Sigmoid colon (tissue), 7 donors: Measurements from ENCODE around the gene P2RX4. TPM values are rescaled to one million over a fixed set of nuclear protein-coding genes. Genes with fewer than 3 reads are reported as not detected.

Experiments
- DNase-seq: peaks from one replicate; pipeline ENCODE4 v3.0.0-alpha.2; 2019
- H3K27ac ChIP-seq, 4 donors: fragments of 200-600 bp; sonication (generic); one replicate each; pipeline ENCODE4 v1.5.1; 2016 to 2019; ENCODE audit warnings: mild to moderate bottlenecking in 1 of 4
- H3K27me3 ChIP-seq, 3 donors: fragments of 200-600 bp; sonication (generic); one replicate each; pipeline ENCODE4 v1.5.1; 2019; ENCODE audit warnings: mild to moderate bottlenecking in 1 of 3
- H3K36me3 ChIP-seq, 4 donors: fragments of 200-600 bp; sonication (generic); one replicate each; pipeline ENCODE4 v1.5.1; 2016 to 2019
- H3K4me1 ChIP-seq, 4 donors: fragments of 200-600 bp; sonication (generic); one replicate each; pipeline ENCODE4 v1.5.1; 2017 to 2019
- H3K4me3 ChIP-seq, 4 donors: fragments of 200-600 bp; sonication (generic); one replicate each; pipeline ENCODE4 v1.5.1; 2017 to 2019; ENCODE audit warnings: mild to moderate bottlenecking in 2 of 4, moderate library complexity in 1 of 4
- H3K9me3 ChIP-seq, 4 donors: fragments of 200-600 bp in 3 of 4; sonication (generic) in 3 of 4; one replicate each; pipeline versions ENCODE4 v1.5.1 to v1.6.1; 2013 to 2019
- CTCF ChIP-seq, 4 experiments: fragments of 450-650 bp in 3 of 4; fragments of 200-600 bp in 1 of 4; IDR thresholded peaks; one replicate each; pipeline ENCODE4 v1.5.1; 2016 to 2019; ENCODE audit warnings: antibody characterized with exemption in 4 of 4, mild to moderate bottlenecking in 3 of 4, moderate library complexity in 2 of 4
- EP300 ChIP-seq, 4 donors: sonication (generic); formaldehyde crosslinking; IDR thresholded peaks; one replicate each; pipeline ENCODE4 v1.6.1; 2017; ENCODE audit warnings: antibody characterized with exemption in 4 of 4
- POLR2A ChIP-seq, 2 donors: fragments of 450-650 bp; IDR thresholded peaks; one replicate each; pipeline ENCODE4 v1.6.1; 2016; ENCODE audit warnings: antibody characterized with exemption in 2 of 2, mild to moderate bottlenecking in 2 of 2, moderate library complexity in 2 of 2
- POLR2AphosphoS5 ChIP-seq, 4 donors: sonication (generic); formaldehyde crosslinking; IDR thresholded peaks; one replicate each; pipeline ENCODE4 v1.6.1; 2017; ENCODE audit warnings: antibody characterized with exemption in 4 of 4
- WGBS, 2 donors: extraction: QIAGEN DNeasy Blood & Tissue Kit; methylation state at CpG; one replicate each; pipeline ENCODE4 v1.1.7; 2013; 5-methylcytosine and 5-hydroxymethylcytosine counted together
- intact Hi-C: fragments of 100-400 bp; cut with DNase I; formaldehyde crosslinking; loops from one replicate; pipeline ENCODE4 v1.15.1; 2023
- polyA plus RNA-seq, 3 donors: library from polyadenylated mRNA; stranded (reverse); fragments of 200-250 nt; gene quantifications; one replicate each; pipeline ENCODE4 v1.2.3, GENCODE V29; 2013
- total RNA-seq, 4 donors: library from RNA; depleted of rRNA; stranded (reverse); fragments of >200 nt; gene quantifications; one replicate each; pipeline ENCODE4 v1.1.0, GENCODE V29; 2016
- donor health status: healthy with polysubstance abuse.
- donor health status: Bipolar disorder and iron deficiency.
- donor health status: healthy.

P2RX4 gene
- total and polyA plus RNA-seq, 7 donors = 26.0 to 84.4 (median 36.9) TPM

- peaks cover 0 to 43% (median 25%) of the 10 kb centered on the region in 4 donors for H3K4me1 ChIP-seq
Observed at GRCh38 chr12:121283388-121283787, 73.5 kb downstream of the P2RX4 start.

More at GRCh38 chr12:121283388-121283787, 73.5 kb downstream of the P2RX4 start:
- WGBS, 2 donors = 89 to 91% methylated on average over 5 of the region's 5 CpGs
- Histone ChIP-seq H3K36me3 (no peaks in the 10 kb centered on the region), H3K27me3 (no peaks in the 10 kb centered on the region), H3K27ac (peak overlapping the region in 2 of 4 donors; percentile 54), H3K9me3 (no peaks in the 10 kb centered on the region), H3K4me3 (no peak overlapping the region)
- TF ChIP-seq POLR2AphosphoS5 (IDR thresholded peaks at IDR 0.05) = no peak
- no peak for TF ChIP-seq POLR2A (IDR thresholded peaks at IDR 0.05)
- TF ChIP-seq EP300 (IDR thresholded peaks at IDR 0.05) = no peak
- TF ChIP-seq CTCF (IDR thresholded peaks at IDR 0.05) = no peak
- no peak for DNase-seq
- intact Hi-C loops = no loop called here

Other genes with a start within 250 kb of the P2RX4 start
- under 1 TPM in 3 of 4 donors, not detected in 1; under 0.01 to 0.16 (median 0.14) TPM for gene HNF1A, start 231.6 kb upstream of the P2RX4 start, total RNA-seq
- gene HNF1A, start 231.6 kb upstream of the P2RX4 start, polyA plus RNA-seq = 10 to 100 TPM; 12.0 to 13.2 (median 13.2) TPM
- gene C12orf43, start 193.6 kb upstream of the P2RX4 start, total RNA-seq = 10 to 100 TPM; 12.5 to 25.8 (median 14.5) TPM
- 10 to 100 TPM in 1 of 3 donors, 1 to 10 TPM in 2; 7.9 to 11.6 (median 8.4) TPM for gene C12orf43, start 193.6 kb upstream of the P2RX4 start, polyA plus RNA-seq
- under 1 TPM in 2 of 4 donors, not detected in 2; under 0.01 to 0.41 TPM for gene OASL, start 170.9 kb upstream of the P2RX4 start, total RNA-seq
- 10 to 100 TPM; 10.8 to 57.6 (median 15.8) TPM for gene OASL, start 170.9 kb upstream of the P2RX4 start, polyA plus RNA-seq
- 1 to 10 TPM; 3.9 to 8.0 (median 5.0) TPM for gene P2RX7, start 77.3 kb upstream of the P2RX4 start, total RNA-seq
- 1 to 10 TPM in 2 of 3 donors, under 1 TPM in 1; 0.60 to 1.9 (median 1.4) TPM for gene P2RX7, start 77.3 kb upstream of the P2RX4 start, polyA plus RNA-seq
- gene CAMKK2, start 86.6 kb downstream of the P2RX4 start, total RNA-seq = 10 to 100 TPM; 21.6 to 33.8 (median 27.3) TPM
- gene CAMKK2, start 86.6 kb downstream of the P2RX4 start, polyA plus RNA-seq = 10 to 100 TPM; 18.0 to 30.9 (median 25.0) TPM
- 10 to 100 TPM; 76.0 to 93.6 (median 85.9) TPM for gene ANAPC5, start 142.3 kb downstream of the P2RX4 start, total RNA-seq
- gene ANAPC5, start 142.3 kb downstream of the P2RX4 start, polyA plus RNA-seq = 10 to 100 TPM; 51.6 to 71.4 (median 70.3) TPM
- gene RNF34, start 190.0 kb downstream of the P2RX4 start, total RNA-seq = 10 to 100 TPM; 34.1 to 52.4 (median 37.4) TPM
- gene RNF34, start 190.0 kb downstream of the P2RX4 start, polyA plus RNA-seq = 10 to 100 TPM; 19.8 to 34.3 (median 31.7) TPM